GM12873 (cell line): ENCODE measurements around the gene CDH16.

Experiments
- TF ChIP-seq, protein P1 (sequence below): IDR thresholded peaks from 2 replicates; pipeline ENCODE4 v1.5.1; 2012; ENCODE audit warnings: low read depth, mild to moderate bottlenecking, moderate library complexity, low read length, control low read depth; ENCODE audit not compliant: insufficient read depth; ENCODE audit errors: missing control alignments

CDH16 gene

DNA sequence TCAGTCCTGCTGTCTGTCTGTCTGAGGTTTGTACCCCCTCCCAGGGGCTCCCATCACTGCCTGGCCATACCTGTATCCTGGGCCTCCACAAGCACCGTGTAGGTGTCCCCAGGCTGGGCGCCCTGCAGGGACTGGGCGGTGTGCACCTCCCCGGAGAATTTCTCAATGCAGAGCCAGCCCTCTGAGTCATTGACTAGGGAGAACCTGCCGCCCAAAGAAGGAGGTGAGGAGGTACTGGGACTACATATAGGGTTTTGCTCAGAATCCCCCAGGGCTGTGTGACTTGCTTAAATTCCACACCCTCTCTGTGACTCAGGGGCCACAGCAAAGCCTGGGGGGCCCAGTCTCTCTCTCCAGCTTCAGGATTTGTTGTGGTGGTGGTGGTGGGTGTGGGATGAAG, 7.6 kb downstream of the CDH16 start:
- TF ChIP-seq, protein P1, sequence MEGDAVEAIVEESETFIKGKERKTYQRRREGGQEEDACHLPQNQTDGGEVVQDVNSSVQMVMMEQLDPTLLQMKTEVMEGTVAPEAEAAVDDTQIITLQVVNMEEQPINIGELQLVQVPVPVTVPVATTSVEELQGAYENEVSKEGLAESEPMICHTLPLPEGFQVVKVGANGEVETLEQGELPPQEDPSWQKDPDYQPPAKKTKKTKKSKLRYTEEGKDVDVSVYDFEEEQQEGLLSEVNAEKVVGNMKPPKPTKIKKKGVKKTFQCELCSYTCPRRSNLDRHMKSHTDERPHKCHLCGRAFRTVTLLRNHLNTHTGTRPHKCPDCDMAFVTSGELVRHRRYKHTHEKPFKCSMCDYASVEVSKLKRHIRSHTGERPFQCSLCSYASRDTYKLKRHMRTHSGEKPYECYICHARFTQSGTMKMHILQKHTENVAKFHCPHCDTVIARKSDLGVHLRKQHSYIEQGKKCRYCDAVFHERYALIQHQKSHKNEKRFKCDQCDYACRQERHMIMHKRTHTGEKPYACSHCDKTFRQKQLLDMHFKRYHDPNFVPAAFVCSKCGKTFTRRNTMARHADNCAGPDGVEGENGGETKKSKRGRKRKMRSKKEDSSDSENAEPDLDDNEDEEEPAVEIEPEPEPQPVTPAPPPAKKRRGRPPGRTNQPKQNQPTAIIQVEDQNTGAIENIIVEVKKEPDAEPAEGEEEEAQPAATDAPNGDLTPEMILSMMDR: no peak

DNA sequence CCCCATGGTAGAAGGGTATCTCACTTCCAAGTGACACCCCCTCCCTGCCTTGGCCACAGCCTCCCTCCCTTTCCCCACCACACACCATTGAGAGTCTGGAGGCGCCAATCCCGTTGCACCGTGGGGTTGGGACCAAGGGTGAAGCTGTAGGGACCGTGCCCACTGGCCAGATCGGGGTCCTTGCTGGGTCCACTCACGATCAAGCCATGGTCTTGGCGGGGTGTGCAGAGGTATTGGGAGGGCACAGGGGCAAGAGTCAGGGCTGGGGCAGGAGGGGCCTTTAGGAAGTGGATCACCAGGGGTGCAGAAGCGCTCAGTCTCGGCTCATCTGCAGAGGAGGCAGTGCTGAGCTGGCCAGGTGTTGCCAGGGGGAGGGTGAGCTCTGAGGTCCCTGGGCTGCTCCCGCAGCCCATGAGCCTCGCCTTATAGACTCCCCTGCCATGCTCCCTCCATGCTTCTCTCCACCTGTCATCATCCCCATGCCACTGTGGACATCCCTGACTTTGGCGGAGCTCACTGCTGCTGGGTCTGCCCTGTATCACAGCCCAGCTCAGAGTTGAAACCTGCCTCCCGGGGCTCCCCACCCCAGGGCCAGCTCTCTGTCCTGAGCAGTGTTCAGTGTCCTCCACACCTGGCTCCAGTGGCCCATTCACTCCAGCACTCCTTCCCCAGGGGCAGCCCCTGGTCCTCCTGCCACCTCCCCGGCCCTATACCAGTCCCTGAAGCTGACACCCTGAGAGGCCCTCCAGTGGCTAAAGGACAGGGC, 8.3 kb downstream of the CDH16 start:
- TF ChIP-seq, protein P1: no peak

DNA sequence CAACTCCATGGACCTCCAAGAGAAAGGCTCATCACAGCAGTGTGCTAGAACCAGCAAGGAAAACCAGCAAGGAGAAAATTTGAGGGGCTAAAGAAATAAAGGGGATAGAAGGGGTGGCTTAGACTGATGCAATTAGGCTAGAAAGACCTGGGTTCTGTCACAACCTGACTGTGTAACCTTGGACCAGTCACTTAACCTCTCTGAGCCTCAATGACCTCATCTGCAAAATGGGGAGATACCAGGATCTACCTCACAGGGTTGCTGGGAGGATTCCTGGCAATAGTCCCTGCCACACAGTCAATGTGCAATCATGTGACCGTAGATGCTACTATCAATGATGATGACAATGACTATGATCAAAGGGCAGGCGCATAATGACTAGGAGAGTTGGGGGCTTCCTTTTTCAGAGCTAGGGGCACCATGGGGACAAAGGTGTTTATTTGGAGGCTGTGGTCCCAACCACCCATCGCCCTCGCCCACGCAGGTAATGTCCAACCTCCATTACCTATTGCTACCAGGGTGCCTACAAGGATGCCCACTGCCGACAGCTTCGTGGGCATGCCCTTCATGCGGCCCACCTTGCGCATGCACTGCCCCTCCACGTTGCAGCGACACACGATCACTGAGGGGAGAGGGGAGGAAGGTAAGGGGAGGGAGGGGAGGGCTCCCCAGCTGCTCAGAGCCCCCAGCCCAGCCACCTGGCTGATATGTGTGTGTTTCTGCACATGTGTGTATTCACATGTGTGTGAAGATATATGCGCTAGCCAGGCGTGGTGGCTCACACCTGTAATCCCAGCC, 9.7 kb downstream of the CDH16 start:
- TF ChIP-seq, protein P1: no peak

- TF ChIP-seq, protein P1: no peak
Measured at GRCh38 chr16:66908116-66908515, 10.6 kb downstream of the CDH16 start.

DNA sequence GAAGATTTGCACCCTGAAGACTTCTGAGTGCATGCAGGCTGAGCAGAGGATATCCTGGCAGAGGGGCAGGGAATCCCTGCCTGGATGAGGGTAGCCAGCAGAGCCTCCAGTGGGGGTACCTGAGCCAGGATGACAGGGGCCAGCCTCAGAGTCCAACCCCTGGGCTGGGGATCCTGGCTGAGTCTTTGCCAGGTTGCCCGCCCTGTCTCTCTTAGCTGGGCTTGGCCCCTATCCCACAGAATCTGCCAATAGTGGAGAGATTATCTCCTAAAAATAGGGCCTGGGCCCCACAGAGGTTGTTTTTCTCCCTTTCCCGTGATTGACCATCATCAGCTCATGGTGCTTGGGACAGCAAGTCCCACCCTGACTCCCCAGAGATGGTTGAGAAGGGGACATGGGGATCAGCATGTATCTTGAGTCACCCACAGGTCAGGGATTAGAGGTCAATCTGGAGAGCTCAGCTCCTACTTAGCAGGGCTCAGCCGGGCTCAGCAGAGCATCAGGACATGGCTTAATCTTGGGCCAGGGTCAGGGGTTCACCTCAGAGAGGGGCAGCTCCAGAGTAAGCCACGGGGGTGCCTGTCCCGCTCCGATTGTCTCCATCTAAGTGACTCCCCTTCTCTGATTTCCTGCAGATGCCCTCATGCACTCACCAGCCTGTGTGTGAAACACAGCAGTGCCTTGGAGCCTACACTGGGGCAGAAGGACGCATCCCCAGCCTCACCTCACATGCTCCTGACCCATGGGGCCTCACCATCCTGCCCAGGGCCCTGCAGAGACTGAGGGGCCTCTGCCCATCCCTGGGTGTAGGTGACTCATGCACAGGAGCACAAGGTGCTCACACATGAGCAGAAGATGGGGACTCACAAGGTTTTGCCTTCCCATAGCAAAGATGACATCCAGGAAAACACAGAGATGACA, 11.5 kb downstream of the CDH16 start:
- TF ChIP-seq, protein P1: no peak

GRCh38 chr16:66905633-66906539, 12.8 kb downstream of the CDH16 start:
- TF ChIP-seq, protein P1: no peak
